ENCODE data around the gene UNC13B.
"Not testable (repeated sequence)": the region's sequence is repeated elsewhere in the genome, so short reads cannot be mapped to it uniquely, and the experiment has no call there.

Gene UNC13B

GRCh38 chr9:35236692-35237091, 74.9 kb downstream of the UNC13B start:
- H3K27ac ChIP-seq: peak overlapping the region; percentile 34; the same call in 1 of the 2 replicates

GRCh38 chr9:35237311-35237710, 75.5 kb downstream of the UNC13B start:
- peak overlapping the region; percentile 34; the same call in 1 of the 2 replicates for H3K27ac ChIP-seq
- TF ChIP-seq, protein P1, sequence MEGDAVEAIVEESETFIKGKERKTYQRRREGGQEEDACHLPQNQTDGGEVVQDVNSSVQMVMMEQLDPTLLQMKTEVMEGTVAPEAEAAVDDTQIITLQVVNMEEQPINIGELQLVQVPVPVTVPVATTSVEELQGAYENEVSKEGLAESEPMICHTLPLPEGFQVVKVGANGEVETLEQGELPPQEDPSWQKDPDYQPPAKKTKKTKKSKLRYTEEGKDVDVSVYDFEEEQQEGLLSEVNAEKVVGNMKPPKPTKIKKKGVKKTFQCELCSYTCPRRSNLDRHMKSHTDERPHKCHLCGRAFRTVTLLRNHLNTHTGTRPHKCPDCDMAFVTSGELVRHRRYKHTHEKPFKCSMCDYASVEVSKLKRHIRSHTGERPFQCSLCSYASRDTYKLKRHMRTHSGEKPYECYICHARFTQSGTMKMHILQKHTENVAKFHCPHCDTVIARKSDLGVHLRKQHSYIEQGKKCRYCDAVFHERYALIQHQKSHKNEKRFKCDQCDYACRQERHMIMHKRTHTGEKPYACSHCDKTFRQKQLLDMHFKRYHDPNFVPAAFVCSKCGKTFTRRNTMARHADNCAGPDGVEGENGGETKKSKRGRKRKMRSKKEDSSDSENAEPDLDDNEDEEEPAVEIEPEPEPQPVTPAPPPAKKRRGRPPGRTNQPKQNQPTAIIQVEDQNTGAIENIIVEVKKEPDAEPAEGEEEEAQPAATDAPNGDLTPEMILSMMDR (conservative IDR thresholded peaks at IDR 0.05): no peak

More at GRCh38 chr9:35236692-35237091, 74.9 kb downstream of the UNC13B start:
- TF ChIP-seq, protein P1 (conservative IDR thresholded peaks at IDR 0.05): no peak

GRCh38 chr9:35245945-35246344, 84.1 kb downstream of the UNC13B start:
- H3K27ac ChIP-seq: not testable (repeated sequence)

GRCh38 chr9:35253075-35253474, 91.3 kb downstream of the UNC13B start:
- TF ChIP-seq, protein P1 (conservative IDR thresholded peaks at IDR 0.05): no peak
- no peak overlapping the region for H3K27ac ChIP-seq

- no peak overlapping the region for H3K27ac ChIP-seq
- TF ChIP-seq, protein P1 (conservative IDR thresholded peaks at IDR 0.05): no peak
These were observed 92.4 kb downstream of the UNC13B start for GRCh38 chr9:35254237-35254636.

DNA sequence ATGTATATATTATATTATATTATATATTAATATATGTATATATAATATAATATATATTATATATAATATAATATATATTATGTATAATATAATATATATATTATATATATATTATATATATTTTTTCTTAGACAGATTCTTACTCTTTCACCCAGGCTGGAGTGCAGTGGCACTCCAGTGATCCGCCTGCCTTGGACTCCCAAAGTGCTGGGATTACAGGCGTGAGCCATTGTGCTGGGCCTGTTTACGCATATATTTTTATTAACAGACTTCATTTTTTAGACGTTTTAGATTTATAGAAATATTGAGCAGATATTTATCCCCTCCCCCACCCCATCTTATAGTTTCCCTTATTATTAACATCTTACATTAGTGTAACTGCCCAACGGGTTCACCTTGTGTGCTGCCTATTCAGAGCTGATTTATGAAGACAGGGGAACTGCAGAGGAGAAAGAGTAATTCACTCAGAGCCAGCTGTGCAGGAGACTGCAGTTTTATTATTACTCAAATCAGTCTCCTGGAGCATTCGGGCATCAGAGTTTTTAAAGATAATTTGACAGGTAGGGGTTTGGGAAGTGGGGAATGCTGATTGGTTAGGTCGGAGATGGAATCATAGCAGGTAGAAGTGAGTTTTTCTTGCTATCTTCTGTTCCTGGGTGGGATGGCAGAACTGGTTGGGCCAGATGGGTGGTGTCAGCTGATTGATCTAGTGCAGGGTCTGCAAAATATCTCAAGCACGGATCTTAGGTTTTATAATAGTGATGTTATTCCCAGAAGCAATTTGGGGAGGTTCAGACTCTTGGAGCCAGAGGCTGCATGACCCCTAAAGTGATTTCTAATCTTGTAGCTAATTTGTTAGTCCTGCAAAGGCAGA, 93.4 kb downstream of the UNC13B start:
- TF ChIP-seq, protein P1 (conservative IDR thresholded peaks at IDR 0.05): no peak
- H3K27ac ChIP-seq: peak overlapping the region; percentile 99; the same call in 1 of the 2 replicates

DNA sequence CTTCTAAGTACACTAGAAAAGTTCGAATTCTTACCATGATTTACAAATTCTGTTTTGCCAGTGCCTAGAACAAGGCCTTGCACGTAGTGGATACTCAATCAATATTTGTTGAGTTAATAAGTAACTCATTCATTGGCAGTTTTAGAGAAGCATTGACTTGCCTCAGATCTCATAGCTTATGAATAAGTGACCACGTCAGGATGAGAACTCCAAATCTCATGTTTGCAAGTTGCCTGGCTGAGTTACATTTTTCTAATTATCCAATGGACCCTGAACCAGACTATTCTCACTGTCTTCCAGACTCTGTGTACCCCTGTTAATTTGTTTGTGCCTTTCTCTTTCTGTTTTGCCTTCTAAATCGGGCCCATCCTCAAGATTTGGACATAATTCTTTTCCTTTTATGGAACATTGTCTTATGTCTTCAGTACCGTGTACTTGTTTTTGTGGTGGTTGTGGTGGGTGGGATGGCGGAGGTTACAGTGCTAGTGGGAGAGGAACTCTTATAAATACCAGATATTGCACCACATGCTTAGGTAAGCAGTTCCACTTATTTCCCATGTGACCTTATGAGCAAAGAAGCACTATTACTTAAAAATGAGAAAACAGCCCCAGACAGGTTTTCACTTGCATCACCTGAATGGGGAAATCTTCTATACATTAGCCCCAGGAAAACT, 96.3 kb downstream of the UNC13B start:
- H3K27ac ChIP-seq: peak overlapping the region; percentile 99

More for the DNA sequence above, 96.3 kb downstream of the UNC13B start:
- TF ChIP-seq, protein P1 (conservative IDR thresholded peaks at IDR 0.05): no peak
